HL-60 (cell line): ENCODE measurements around the gene PRPSAP2.

Experiments
- DNase-seq, 2 experiments: peaks; one replicate each; pipeline ENCODE4 v3.0.0-alpha.2; 2010 to 2020; ENCODE audit warnings: low read depth in 1 of 2, low spot score in 1 of 2
- H3K27ac ChIP-seq: fragments of 250-450 bp; sonication (Bioruptor Pico); replicated peaks from 2 replicates; pipeline ENCODE4 v1.5.1; 2020; ENCODE audit warnings: mild to moderate bottlenecking, moderate library complexity
- H3K27me3 ChIP-seq: fragments of 250-450 bp; sonication (Bioruptor Pico); 2 replicates; pipeline ENCODE4 v1.5.1; 2021; ENCODE audit warnings: mild to moderate bottlenecking, moderate library complexity; ENCODE audit not compliant: insufficient read depth, poor library complexity, severe bottlenecking
- H3K4me3 ChIP-seq: replicated peaks from 2 replicates; pipeline ENCODE4 v1.5.1; 2011; ENCODE audit warnings: mild to moderate bottlenecking, control low read depth, low read length; ENCODE audit not compliant: insufficient read depth
- CTCF ChIP-seq: IDR thresholded peaks from one replicate; pipeline ENCODE4 v1.5.1; 2011; ENCODE audit warnings: low read length, control low read depth, inconsistent platforms; ENCODE audit not compliant: insufficient read depth
- GABPA ChIP-seq: IDR thresholded peaks from 2 replicates; pipeline ENCODE4 v1.6.1; 2012; ENCODE audit warnings: low read depth
- POLR2AphosphoS5 ChIP-seq: IDR thresholded peaks from 2 replicates; pipeline ENCODE4 v1.6.1; 2012; ENCODE audit warnings: low read depth
- REST ChIP-seq: IDR thresholded peaks from 2 replicates; pipeline ENCODE4 v1.6.1; 2012; ENCODE audit warnings: low read depth; ENCODE audit not compliant: insufficient replicate concordance
- SPI1 ChIP-seq: IDR thresholded peaks from 2 replicates; pipeline ENCODE4 v1.6.1; 2012; ENCODE audit warnings: low read depth, mild to moderate bottlenecking, borderline replicate concordance

The PRPSAP2 gene

GRCh38 chr17:18959845-18960240, 101.9 kb downstream of the PRPSAP2 start:
- TF ChIP-seq POLR2AphosphoS5 (no peak), CTCF (no peak), GABPA (no peak), SPI1 (no peak), REST (no peak)
- Histone ChIP-seq H3K27me3 (no peaks in the 10 kb centered on the region), H3K4me3 (no peak overlapping the region), H3K27ac (no peak overlapping the region)
- no peak for DNase-seq

DNA sequence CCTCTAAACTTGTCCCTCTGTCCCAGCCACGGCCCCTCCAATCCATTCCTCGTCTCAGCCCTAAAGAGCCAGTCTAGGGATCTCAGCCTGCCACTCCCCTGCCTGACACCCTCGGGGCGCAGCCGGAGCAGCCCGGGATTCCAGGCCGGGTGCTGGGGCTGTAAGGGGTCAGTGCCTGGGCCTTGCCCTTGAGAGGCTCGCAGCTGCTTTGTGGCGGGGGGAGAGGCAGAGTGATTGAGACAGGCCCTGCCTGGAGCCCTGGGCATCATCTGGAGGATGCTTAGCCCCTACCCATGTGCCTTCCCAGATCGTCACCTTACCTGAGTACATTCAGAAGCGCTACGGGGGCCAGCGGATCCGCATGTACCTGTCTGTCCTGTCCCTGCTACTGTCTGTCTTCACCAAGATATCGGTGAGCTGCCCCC, 102.3 kb downstream of the PRPSAP2 start:
- no peak for TF ChIP-seq GABPA
- TF ChIP-seq REST: no peak
- no peak for TF ChIP-seq SPI1
- TF ChIP-seq POLR2AphosphoS5: no peak
- TF ChIP-seq CTCF: no peak
- no peak for DNase-seq
- Histone ChIP-seq H3K27me3 (no peaks in the 10 kb centered on the region), H3K27ac (no peak overlapping the region), H3K4me3 (no peak overlapping the region)

DNA sequence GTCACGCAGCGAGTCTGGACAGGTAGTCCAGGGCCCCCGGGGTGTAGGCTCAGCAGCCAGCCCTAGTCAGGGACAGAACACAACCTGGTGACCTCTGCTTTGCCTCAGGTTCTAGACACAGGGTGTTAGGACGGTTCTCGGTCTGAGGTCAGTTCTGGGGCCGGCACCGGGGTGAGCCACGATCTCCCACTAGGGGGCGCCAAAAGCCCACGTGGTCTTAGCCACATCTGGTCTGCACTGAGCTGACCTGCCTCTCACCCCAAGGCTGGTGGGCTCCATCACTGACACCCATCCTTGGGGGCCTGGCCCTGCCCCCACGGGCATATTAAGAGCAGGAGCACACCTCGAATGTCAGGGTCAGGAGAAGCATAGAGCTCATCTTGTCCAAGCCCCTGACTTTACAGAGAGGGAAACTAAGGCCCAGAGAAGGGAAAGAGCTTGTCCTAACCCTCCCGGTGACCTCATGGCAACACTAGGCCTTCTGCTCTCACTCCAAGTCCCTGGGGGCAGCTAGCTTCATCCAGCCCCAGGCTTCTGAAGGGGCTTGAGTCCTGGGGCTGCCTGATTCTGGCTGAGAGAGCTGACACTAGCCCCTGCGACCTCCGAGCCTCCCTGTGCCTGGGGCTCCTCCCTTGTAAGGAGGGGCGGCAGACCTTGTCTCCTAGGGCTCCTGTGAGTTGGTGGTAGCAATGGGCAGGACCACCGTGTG, 103.0 kb downstream of the PRPSAP2 start:
- TF ChIP-seq POLR2AphosphoS5 (no peak), GABPA (no peak), REST (no peak), CTCF (peak; percentile 61)
- DNase-seq: peak; percentile 17 to 44
- H3K27ac ChIP-seq: no peak overlapping the region
- H3K4me3 ChIP-seq: no peak overlapping the region
- H3K27me3 ChIP-seq: no peaks in the 10 kb centered on the region
